Measurements from ENCODE around the gene MRPS34.
"Not testable (repeated sequence)": the region's sequence is repeated elsewhere in the genome, so short reads cannot be mapped to it uniquely, and the experiment has no call there.

MRPS34 gene

GRCh38 chr16:1734816-1735215 is 38.1 kb downstream of the MRPS34 start:
- Histone ChIP-seq H3K4me3 (ENCODE audit: low read length) (no peak overlapping the region), H3K4me2 (ENCODE audit: low read length) (no peak overlapping the region), H3K27ac (ENCODE audit: low read length) (no peak overlapping the region), H3K4me1 (ENCODE audit: low read length) (no peaks in the 10 kb centered on the region), H3K79me2 (ENCODE audit: low read length) (no peaks in the 10 kb centered on the region), H3K36me3 (replicated peaks; ENCODE audit: low read depth, low read length) (peaks cover 17% of the 10 kb centered on the region), H4K20me1 (ENCODE audit: insufficient read depth, low read length) (no peaks in the 10 kb centered on the region), H3K9me3 (ENCODE audit: insufficient read depth, low read length) (no peaks in the 10 kb centered on the region), H3K9ac (ENCODE audit: low read length) (no peak overlapping the region), H3K27me3 (ENCODE audit: low read depth, low read length) (no peaks in the 10 kb centered on the region), H2AFZ (ENCODE audit: low read depth, low read length) (no peak overlapping the region)
- TF ChIP-seq, protein P1, sequence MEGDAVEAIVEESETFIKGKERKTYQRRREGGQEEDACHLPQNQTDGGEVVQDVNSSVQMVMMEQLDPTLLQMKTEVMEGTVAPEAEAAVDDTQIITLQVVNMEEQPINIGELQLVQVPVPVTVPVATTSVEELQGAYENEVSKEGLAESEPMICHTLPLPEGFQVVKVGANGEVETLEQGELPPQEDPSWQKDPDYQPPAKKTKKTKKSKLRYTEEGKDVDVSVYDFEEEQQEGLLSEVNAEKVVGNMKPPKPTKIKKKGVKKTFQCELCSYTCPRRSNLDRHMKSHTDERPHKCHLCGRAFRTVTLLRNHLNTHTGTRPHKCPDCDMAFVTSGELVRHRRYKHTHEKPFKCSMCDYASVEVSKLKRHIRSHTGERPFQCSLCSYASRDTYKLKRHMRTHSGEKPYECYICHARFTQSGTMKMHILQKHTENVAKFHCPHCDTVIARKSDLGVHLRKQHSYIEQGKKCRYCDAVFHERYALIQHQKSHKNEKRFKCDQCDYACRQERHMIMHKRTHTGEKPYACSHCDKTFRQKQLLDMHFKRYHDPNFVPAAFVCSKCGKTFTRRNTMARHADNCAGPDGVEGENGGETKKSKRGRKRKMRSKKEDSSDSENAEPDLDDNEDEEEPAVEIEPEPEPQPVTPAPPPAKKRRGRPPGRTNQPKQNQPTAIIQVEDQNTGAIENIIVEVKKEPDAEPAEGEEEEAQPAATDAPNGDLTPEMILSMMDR (IDR thresholded peaks at IDR 0.05; ENCODE audit: low read depth, low read length) = no peak
- no peak for TF ChIP-seq EZH2phosphoT487 (IDR thresholded peaks at IDR 0.05; ENCODE audit: low read depth)

GRCh38 chr16:1734123-1734522 is 38.8 kb downstream of the MRPS34 start:
- Histone ChIP-seq H3K36me3 (replicated peaks; ENCODE audit: low read depth, low read length) (peaks cover 17% of the 10 kb centered on the region), H3K4me3 (ENCODE audit: low read length) (no peak overlapping the region), H3K79me2 (ENCODE audit: low read length) (no peaks in the 10 kb centered on the region), H2AFZ (ENCODE audit: low read depth, low read length) (no peak overlapping the region), H3K27me3 (ENCODE audit: low read depth, low read length) (no peaks in the 10 kb centered on the region), H3K27ac (ENCODE audit: low read length) (no peak overlapping the region), H3K4me2 (ENCODE audit: low read length) (no peak overlapping the region), H4K20me1 (ENCODE audit: insufficient read depth, low read length) (no peaks in the 10 kb centered on the region), H3K9me3 (ENCODE audit: insufficient read depth, low read length) (no peaks in the 10 kb centered on the region), H3K9ac (ENCODE audit: low read length) (no peak overlapping the region), H3K4me1 (ENCODE audit: low read length) (no peaks in the 10 kb centered on the region)
- TF ChIP-seq, protein P1 (IDR thresholded peaks at IDR 0.05; ENCODE audit: low read depth, low read length) = no peak
- TF ChIP-seq EZH2phosphoT487 (IDR thresholded peaks at IDR 0.05; ENCODE audit: low read depth) = no peak

DNA sequence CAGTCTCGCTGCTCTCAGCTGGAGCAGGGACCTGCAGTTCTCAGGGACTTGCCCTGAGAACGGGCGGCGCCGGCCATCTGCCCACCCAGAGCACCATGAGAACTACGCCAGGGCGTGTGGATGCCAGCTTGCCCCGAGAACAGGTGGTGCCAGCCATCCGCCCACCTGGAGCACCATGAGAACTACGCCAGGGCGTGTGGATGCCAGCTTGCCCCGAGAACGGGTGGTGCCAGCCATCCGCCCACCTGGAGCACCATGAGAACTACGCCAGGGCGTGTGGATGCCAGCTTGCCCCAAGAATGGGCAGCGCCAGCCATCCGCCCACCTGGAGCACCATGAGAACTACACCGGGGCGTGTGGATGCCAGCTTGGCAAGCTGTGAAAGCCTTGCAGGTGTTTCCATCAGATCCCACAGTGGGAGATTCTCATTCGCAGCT is 40.4 kb downstream of the MRPS34 start:
- not testable (repeated sequence) for H3K27me3 ChIP-seq (ENCODE audit: low read depth, low read length); H4K20me1 ChIP-seq (ENCODE audit: insufficient read depth, low read length); H3K9me3 ChIP-seq (ENCODE audit: insufficient read depth, low read length); H3K27ac ChIP-seq (ENCODE audit: low read length); H3K9ac ChIP-seq (ENCODE audit: low read length); H3K4me3 ChIP-seq (ENCODE audit: low read length); H2AFZ ChIP-seq (ENCODE audit: low read depth, low read length); H3K4me2 ChIP-seq (ENCODE audit: low read length); H3K79me2 ChIP-seq (ENCODE audit: low read length); H3K4me1 ChIP-seq (ENCODE audit: low read length)
- H3K36me3 ChIP-seq (replicated peaks; ENCODE audit: low read depth, low read length) = peaks cover 17% of the 10 kb centered on the region

GRCh38 chr16:1732071-1732470 is 40.9 kb downstream of the MRPS34 start:
- H3K9me3 ChIP-seq (ENCODE audit: insufficient read depth, low read length) = no peaks in the 10 kb centered on the region
- H3K36me3 ChIP-seq (replicated peaks; ENCODE audit: low read depth, low read length) = peaks cover 17% of the 10 kb centered on the region
- TF ChIP-seq EZH2phosphoT487 (IDR thresholded peaks at IDR 0.05; ENCODE audit: low read depth) = no peak
- TF ChIP-seq, protein P1 (IDR thresholded peaks at IDR 0.05; ENCODE audit: low read depth, low read length) = no peak
- H3K27me3 ChIP-seq (ENCODE audit: low read depth, low read length) = no peaks in the 10 kb centered on the region
- H3K9ac ChIP-seq (ENCODE audit: low read length) = no peak overlapping the region
- no peak overlapping the region for H3K4me3 ChIP-seq (ENCODE audit: low read length)
- H3K79me2 ChIP-seq (ENCODE audit: low read length) = no peaks in the 10 kb centered on the region
- no peak overlapping the region for H3K27ac ChIP-seq (ENCODE audit: low read length)
- no peaks in the 10 kb centered on the region for H3K4me1 ChIP-seq (ENCODE audit: low read length)
- H4K20me1 ChIP-seq (ENCODE audit: insufficient read depth, low read length) = no peaks in the 10 kb centered on the region
- no peak overlapping the region for H3K4me2 ChIP-seq (ENCODE audit: low read length)
- no peak overlapping the region for H2AFZ ChIP-seq (ENCODE audit: low read depth, low read length)

DNA sequence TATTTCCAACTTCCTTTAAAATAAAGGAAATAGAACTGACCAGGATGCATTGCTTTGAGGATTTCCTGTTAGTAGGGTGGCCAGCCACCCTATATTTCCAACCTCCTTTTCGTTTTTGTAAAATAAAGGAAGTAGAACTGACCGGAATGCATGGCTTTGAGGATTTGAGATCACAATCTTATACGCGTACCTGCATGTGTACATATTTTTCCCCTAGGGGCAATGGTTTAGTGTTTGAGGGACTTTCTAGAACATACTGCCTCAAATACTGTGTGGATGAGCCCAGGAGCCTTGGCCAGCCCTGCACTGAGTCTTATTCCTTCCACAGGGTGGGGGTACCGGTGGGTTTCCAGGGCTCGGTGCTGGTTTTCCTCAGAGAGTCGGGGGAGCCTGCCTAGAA is 41.3 kb downstream of the MRPS34 start:
- no peak for TF ChIP-seq EZH2phosphoT487 (IDR thresholded peaks at IDR 0.05; ENCODE audit: low read depth)
- no peaks in the 10 kb centered on the region for H3K9me3 ChIP-seq (ENCODE audit: insufficient read depth, low read length)
- no peak overlapping the region for H3K4me2 ChIP-seq (ENCODE audit: low read length)
- H3K27ac ChIP-seq (ENCODE audit: low read length) = no peak overlapping the region
- no peaks in the 10 kb centered on the region for H3K79me2 ChIP-seq (ENCODE audit: low read length)
- no peaks in the 10 kb centered on the region for H4K20me1 ChIP-seq (ENCODE audit: insufficient read depth, low read length)
- no peak overlapping the region for H3K9ac ChIP-seq (ENCODE audit: low read length)
- no peak overlapping the region for H2AFZ ChIP-seq (ENCODE audit: low read depth, low read length)
- H3K4me1 ChIP-seq (ENCODE audit: low read length) = no peaks in the 10 kb centered on the region
- H3K4me3 ChIP-seq (ENCODE audit: low read length) = no peak overlapping the region
- no peaks in the 10 kb centered on the region for H3K27me3 ChIP-seq (ENCODE audit: low read depth, low read length)
- peaks cover 17% of the 10 kb centered on the region for H3K36me3 ChIP-seq (replicated peaks; ENCODE audit: low read depth, low read length)

Measured in OCI-LY3 (cell line).